NCI-H2107 (cell line): ENCODE results near the gene BACH2.
"Not testable (repeated sequence)": the region's sequence is repeated elsewhere in the genome, so short reads cannot be mapped to it uniquely, and the experiment has no call there.

ENCODE experiments used
- DNase-seq: peaks from one replicate; lab custom pipeline; 2025; lab: John Stamatoyannopoulos, UW

Gene BACH2

DNA sequence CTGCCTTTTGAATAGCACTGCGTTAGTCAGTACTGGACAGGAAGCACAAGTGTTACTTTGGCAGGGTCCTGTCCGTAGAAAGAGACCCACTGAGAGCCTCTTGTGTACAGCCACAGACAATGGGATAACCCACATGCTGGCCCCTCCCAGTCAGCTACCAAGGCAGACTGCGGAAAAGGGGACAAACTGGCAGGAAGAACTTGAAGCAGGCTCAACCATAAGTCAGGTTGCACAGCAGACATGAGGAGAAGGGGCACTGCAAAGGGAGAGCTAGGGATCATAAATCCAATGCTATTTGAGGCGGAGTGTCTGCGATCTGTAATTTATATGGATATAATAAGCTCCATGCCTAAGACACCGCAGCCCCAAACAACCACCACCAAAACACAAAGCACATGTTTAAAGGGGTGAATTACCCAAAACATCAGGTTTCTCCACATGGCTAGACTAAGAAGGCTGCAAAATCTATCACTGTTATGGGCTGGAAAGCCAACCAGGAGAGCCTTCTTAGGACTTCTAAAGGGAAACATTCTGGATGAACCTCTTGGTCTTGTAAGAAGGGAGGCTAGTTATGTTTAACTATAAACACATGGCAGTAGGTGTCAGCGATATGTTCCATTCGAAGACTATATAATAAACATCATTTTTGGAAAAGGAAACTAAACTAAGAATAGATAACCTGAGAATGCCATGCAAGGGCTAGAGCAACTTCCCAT lies 141.7 kb downstream of the BACH2 start:
- DNase-seq = no peak

DNA sequence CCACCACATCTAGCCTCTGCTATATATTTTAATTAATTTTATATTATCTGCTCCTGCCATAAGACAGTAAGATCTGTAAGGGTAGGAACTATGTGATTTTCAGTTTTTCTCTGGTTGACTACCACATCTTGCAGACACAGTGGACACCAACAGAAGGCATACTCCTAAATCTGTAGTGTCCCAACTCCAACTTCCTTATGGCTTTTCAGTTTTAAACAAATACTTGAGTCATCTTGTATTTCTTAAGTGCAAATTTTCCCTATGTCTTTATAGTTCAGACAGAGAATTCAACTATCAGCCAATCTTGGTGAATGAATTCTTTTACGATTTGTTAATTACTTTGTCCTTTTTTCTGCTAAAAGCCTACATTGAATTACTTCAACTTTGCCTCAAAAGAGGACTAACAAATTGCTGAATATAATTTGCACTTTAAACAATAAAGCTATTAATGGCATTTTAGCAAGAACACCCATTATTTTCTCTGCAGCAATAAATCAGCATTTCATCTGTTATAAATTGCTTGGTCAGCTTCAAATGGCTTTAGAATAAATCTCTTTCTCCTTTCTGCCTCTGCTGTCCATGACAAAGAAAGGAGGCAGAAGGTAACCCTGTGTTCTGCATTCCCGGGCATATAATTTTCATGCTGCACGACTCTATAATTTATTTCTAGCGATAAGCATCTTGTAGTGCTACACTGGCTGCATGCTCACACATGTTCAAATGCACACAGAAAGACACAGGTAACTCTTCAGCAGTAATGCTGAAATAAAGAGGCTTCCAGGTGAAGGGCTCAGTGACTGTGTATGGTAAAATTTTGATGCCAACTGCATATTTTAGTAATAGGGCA lies 144.8 kb downstream of the BACH2 start:
- no peak for DNase-seq

GRCh38 chr6:90149280-90149679 lies 147.4 kb downstream of the BACH2 start:
- DNase-seq = no peak

- DNase-seq = no peak
Observed at GRCh38 chr6:90148867-90149266, 147.8 kb downstream of the BACH2 start.

DNA sequence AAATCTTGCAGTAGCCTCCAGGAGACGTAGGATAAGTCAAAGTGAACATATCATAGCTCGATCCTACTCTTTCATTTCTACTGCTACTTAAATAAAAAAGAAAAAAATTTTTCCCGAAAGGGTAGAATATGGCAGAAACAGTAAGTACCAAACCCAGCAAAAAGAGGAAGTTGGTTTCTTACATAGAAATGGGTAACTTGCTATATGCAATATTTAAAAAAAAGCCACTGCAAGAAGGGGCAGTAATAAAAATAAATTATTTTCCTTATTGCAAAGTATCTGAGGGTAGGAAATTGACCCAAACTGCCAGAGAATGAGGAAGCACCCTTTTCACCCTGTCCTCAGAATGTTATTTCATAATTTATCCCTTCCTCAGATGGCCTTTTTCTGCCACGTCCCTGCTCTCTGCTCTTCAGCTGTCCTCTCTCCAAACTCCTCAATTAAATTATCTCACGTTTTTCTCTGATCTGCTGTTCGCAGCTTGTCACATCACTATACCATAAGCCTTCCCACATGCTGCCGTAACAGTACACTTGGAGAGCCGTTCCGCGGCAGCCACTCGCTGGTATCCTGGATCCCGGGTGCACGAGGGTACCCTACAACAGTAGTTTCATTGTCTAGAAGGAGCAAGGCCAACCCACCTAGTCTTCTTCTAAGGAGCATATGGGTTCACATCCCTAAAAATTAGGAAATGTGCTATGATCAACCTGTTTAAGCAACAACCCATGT lies 149.6 kb downstream of the BACH2 start:
- DNase-seq = no peak

DNA sequence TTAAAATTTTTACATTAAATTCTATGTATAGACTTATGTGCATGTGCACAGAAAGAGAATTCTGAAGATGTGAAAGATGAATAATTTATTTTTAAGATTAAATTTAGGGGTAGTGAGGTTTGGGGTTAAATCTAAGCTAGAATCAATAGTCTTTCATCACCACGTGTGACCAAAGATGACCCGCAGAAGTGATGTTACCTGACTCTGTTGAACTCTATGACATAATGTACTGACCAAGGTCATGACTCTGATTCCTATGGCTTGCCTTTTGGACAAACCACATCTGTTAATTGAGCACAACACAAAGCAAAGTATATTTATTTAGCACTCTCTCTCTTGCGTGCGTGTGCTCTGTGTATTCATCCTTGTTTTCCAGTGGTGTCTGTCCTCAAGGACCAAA lies 150.6 kb downstream of the BACH2 start:
- DNase-seq = no peak

DNA sequence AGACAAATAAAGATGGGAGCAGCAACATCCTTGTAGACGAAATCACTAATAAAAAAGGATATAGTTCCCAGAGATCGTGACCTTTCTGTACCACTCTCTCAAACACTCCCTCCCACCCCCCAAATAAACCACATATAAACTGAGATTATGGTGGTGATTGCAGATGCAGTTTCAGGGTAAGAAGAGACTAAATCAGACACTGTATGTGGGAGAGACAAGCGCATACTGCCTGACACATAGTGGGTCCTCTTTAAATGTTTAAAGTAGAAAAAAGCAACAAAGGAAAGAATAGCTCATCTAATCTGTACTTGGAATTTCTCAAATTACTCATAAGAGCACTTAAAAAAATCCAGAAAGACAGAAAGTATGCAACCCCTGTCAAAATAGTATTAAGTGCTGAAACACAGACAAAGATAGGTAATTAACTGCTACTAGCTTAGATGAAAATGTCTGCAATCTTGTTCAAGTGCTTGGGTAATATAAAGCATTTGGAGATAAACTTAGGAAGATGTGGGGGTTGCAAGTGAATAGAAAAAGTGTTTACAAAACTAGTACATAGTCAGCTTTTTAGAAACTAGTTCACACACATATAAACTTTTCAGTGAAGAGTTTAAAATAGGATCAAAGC lies 151.6 kb downstream of the BACH2 start:
- no peak for DNase-seq

DNA sequence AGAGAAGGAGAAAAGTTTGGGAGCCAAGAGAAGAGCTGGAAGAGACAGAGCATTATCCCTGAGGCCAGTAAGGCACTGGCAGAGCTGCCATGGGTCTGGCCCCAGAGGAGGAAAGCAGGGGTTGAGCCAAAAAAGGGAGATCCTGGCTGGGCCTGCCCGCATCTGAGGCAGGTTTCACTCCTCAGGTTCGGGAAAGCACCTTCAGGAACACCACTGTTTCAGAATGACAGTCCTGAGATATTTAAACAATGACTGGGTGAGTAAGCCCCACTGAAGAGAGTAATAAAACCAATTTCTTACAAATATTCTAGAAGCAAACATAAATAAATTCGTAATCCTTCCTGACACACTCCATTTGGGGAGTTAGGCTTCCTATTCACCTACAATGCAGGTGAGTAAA lies 152.2 kb downstream of the BACH2 start:
- DNase-seq = no peak

DNA sequence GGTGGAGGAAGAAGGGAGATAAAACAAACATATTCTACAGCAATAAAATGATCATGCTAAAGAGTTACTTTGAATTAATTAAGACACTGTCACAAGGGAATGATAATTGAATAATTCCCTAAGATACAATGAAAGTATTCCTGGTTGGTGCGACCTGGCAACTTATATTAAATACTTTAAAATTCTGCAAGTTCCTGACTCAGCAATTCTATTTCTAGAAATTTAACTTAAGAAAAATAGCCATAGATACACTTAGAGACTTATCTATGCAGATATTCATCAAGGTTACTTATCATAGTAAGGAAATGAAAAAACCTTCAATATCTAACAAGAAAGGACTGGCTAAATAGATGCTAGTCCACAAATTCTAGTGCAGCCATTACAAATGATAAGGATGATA lies 156.0 kb downstream of the BACH2 start:
- no peak for DNase-seq

GRCh38 chr6:90139272-90139817 lies 157.3 kb downstream of the BACH2 start:
- no peak for DNase-seq

DNA sequence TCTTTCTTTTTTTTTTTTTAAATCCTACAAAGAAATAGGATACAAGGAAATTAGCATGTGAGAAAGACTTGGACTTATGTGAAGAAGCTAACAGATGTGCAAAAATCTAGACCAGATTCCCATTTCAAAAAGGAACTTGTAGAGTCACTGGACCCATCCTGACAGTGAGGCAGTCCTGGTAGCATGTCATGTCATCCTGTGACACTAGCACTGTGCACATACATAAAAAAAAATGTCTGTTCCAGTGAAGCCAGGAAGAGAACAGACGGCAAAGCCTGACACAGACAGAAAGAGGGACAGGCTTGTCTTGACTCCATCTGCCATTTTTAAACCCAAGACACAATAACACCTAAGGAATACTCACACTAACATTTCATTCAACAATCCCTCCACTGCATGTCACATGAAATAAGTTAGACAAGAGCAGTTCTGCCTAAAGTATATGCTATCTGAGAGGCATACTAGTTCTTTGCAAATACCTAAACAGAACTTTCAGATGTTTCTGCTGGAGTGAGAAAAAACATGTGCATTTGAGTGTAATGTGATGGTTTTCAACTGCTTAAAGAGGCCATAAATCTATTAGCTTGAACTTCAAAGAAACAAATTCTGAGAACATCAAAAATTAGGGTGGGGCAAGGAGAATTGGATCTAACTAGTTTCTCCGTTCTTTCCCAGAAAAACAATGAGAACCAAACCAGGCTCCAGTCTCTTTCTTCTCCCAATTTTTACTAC lies 159.6 kb downstream of the BACH2 start:
- DNase-seq = no peak

DNA sequence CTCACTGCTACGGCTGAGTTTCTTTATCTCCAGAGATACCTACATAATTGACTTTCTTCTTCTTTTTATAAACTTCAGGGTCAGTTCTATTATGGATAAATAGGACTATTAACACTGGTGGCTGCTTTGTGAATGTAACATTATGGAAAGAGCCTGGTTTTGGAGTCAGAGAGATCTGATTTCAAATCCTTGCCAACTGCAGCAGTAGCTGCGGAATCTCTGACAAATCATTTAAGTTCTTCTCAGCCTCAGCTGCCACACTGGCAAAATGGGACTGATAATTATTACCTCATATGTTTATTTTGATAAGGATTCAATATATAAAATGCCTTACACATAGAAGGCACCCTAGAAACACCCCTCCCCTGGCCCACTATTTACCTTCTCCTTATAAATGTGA lies 160.5 kb downstream of the BACH2 start:
- no peak for DNase-seq

- no peak for DNase-seq
Observed at GRCh38 chr6:90135667-90136066, 161.0 kb downstream of the BACH2 start.

GRCh38 chr6:90133664-90134063 lies 163.0 kb downstream of the BACH2 start:
- not testable (repeated sequence) for DNase-seq

DNA sequence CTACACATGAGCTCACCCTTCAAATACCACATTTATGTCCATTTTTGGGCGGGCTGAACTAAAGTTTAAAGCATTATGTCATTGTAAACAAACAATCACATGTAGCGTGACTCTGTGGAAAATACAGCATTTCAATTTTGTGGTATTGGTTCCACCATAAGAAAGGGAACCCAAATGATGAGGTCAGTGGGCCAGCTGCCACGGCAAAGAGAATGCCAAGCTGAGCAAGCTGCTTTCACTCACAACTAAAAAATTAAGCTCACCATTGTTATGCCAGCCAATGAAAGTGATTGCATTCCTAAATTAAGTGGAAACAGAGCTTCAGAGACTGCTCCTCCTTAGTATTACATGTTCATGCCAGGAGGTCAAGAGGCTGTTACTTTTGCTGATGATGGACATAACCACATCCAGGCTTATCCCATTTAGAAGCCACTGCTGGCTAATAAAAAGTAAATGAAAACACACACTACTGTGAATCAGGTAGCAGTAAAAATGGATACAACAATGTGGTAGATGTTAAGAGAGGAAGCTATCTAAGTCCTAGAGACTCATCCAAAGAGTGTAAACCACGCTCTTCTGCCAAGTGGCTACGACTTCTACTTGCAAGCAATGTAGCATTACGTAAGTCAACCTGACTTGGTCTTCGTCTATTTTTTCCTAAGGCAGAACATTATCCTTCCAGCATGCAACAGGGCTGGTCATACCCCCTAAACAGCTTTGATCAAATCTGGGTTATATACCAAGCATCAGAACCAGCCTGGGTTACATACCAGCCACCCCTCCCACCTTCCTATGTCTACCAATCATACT lies 164.8 kb downstream of the BACH2 start:
- no peak for DNase-seq

DNA sequence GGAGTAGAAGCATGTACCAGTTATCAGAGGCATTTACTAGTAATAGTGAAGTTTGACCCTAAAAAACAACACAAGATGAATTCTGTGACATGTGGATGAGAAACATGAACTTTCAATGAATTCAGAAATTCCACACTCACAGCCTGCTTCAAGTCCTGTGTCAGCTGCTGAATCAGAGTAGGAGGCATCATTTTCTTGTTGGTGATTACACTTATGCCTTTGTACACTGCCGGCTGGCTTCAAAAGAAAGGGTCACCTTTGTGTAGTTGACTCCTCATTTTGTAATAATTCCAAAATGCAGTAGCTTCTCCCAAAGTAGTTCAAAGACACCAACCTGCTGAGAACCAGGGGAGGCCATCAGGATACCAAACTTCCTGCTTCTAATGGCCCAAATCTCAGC lies 165.5 kb downstream of the BACH2 start:
- no peak for DNase-seq

DNA sequence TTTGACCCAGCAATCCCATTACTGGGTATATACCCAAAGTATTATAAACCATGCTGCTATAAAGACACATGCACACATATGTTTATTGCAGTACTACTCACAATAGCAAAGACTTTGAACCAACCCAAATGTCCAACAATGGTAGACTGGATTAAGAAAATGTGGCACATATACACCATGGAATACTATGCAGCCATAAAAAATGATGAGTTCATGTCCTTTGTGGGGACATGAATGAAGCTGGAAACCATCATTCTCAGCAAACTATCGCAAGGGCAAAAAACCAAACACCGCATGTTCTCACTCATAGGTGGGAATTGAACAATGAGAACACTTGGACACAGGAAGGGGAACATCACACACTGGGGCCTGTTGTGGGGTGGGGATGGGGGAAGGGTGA lies 168.0 kb downstream of the BACH2 start:
- not testable (repeated sequence) for DNase-seq

DNA sequence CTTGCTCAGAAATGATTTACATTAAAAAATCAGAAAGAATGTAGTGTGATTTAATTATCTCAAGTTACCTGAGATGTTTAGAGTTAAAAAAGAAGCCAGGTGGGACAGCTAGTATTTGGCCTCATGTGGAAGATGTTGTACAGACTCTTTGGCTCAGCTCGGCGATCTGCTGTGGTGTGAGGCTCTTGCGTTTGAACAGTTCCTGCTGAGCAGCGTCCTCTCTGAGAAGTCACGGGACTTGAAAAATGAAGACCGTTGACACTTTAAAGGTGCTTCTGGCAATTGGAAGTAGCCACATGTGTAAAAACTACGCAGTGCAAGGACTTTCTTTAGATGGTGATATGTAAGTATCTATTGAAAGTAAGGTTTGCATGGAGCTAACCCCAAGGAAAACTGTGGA lies 169.0 kb downstream of the BACH2 start:
- DNase-seq = no peak

- no peak for DNase-seq
Observed at GRCh38 chr6:90126839-90127238, 169.8 kb downstream of the BACH2 start.

GRCh38 chr6:90126181-90126580 lies 170.5 kb downstream of the BACH2 start:
- no peak for DNase-seq
